Measurements from ENCODE around the gene SHISA5.

The SHISA5 gene

GRCh38 chr3:48469046-48469915 is 34.7 kb downstream of the SHISA5 start:
- Histone ChIP-seq H3K36me3 (replicated peaks; ENCODE audit: low read depth, low read length) (peaks cover 35% of the 10 kb centered on the region), H3K4me1 (ENCODE audit: low read length) (peaks cover 39% of the 10 kb centered on the region), H3K9me3 (ENCODE audit: insufficient read depth, low read length) (no peaks in the 10 kb centered on the region), H3K9ac (ENCODE audit: low read length) (no peak overlapping the region), H2AFZ (ENCODE audit: low read depth, low read length) (no peak overlapping the region), H3K4me3 (ENCODE audit: low read length) (no peak overlapping the region), H3K27me3 (ENCODE audit: low read depth, low read length) (no peaks in the 10 kb centered on the region), H3K4me2 (ENCODE audit: low read length) (no peak overlapping the region), H3K27ac (ENCODE audit: low read length) (no peak overlapping the region), H4K20me1 (ENCODE audit: insufficient read depth, low read length) (no peaks in the 10 kb centered on the region), H3K79me2 (ENCODE audit: low read length) (peaks cover 58% of the 10 kb centered on the region)
- no peak for TF ChIP-seq EZH2phosphoT487 (IDR thresholded peaks at IDR 0.05; ENCODE audit: low read depth)
- no peak for TF ChIP-seq CTCF (IDR thresholded peaks at IDR 0.05; ENCODE audit: low read depth, low read length)

GRCh38 chr3:48468329-48468731 is 35.6 kb downstream of the SHISA5 start:
- Histone ChIP-seq H3K4me1 (ENCODE audit: low read length) (peaks cover 36% of the 10 kb centered on the region), H3K36me3 (replicated peaks; ENCODE audit: low read depth, low read length) (peaks cover 41% of the 10 kb centered on the region), H3K4me3 (ENCODE audit: low read length) (no peak overlapping the region), H4K20me1 (ENCODE audit: insufficient read depth, low read length) (no peaks in the 10 kb centered on the region), H3K27ac (ENCODE audit: low read length) (no peak overlapping the region), H3K4me2 (ENCODE audit: low read length) (no peak overlapping the region), H3K9ac (ENCODE audit: low read length) (no peak overlapping the region), H2AFZ (ENCODE audit: low read depth, low read length) (no peak overlapping the region), H3K27me3 (ENCODE audit: low read depth, low read length) (no peaks in the 10 kb centered on the region), H3K9me3 (ENCODE audit: insufficient read depth, low read length) (no peaks in the 10 kb centered on the region), H3K79me2 (ENCODE audit: low read length) (peaks cover 58% of the 10 kb centered on the region)
- TF ChIP-seq CTCF (IDR thresholded peaks at IDR 0.05; ENCODE audit: low read depth, low read length) (no peak), EZH2phosphoT487 (IDR thresholded peaks at IDR 0.05; ENCODE audit: low read depth) (no peak)

GRCh38 chr3:48467473-48468267 is 36.3 kb downstream of the SHISA5 start:
- Histone ChIP-seq H3K27me3 (ENCODE audit: low read depth, low read length) (no peaks in the 10 kb centered on the region), H3K4me3 (ENCODE audit: low read length) (peak overlapping the region; percentile 86), H2AFZ (ENCODE audit: low read depth, low read length) (no peak overlapping the region), H3K9ac (ENCODE audit: low read length) (peak overlapping the region; percentile 90), H3K4me1 (ENCODE audit: low read length) (peaks cover 31% of the 10 kb centered on the region), H3K4me2 (ENCODE audit: low read length) (peak overlapping the region; percentile 97), H4K20me1 (ENCODE audit: insufficient read depth, low read length) (no peaks in the 10 kb centered on the region), H3K79me2 (ENCODE audit: low read length) (peaks cover 58% of the 10 kb centered on the region), H3K9me3 (ENCODE audit: insufficient read depth, low read length) (no peaks in the 10 kb centered on the region), H3K36me3 (replicated peaks; ENCODE audit: low read depth, low read length) (peaks cover 41% of the 10 kb centered on the region), H3K27ac (ENCODE audit: low read length) (peak overlapping the region; percentile 75)
- TF ChIP-seq EZH2phosphoT487 (IDR thresholded peaks at IDR 0.05; ENCODE audit: low read depth) (no peak), CTCF (IDR thresholded peaks at IDR 0.05; ENCODE audit: low read depth, low read length) (no peak)

GRCh38 chr3:48467110-48467454 is 36.9 kb downstream of the SHISA5 start:
- Histone ChIP-seq H3K4me2 (ENCODE audit: low read length) (peak overlapping the region; percentile 97), H3K27ac (ENCODE audit: low read length) (peak overlapping the region; percentile 75), H2AFZ (ENCODE audit: low read depth, low read length) (no peak overlapping the region), H3K4me1 (ENCODE audit: low read length) (peaks cover 25% of the 10 kb centered on the region), H3K79me2 (ENCODE audit: low read length) (peaks cover 58% of the 10 kb centered on the region), H3K9me3 (ENCODE audit: insufficient read depth, low read length) (no peaks in the 10 kb centered on the region), H4K20me1 (ENCODE audit: insufficient read depth, low read length) (no peaks in the 10 kb centered on the region), H3K27me3 (ENCODE audit: low read depth, low read length) (no peaks in the 10 kb centered on the region), H3K36me3 (replicated peaks; ENCODE audit: low read depth, low read length) (peaks cover 41% of the 10 kb centered on the region), H3K4me3 (ENCODE audit: low read length) (peak overlapping the region; percentile 86), H3K9ac (ENCODE audit: low read length) (peak overlapping the region; percentile 90)
- TF ChIP-seq CTCF (IDR thresholded peaks at IDR 0.05; ENCODE audit: low read depth, low read length) (no peak), EZH2phosphoT487 (IDR thresholded peaks at IDR 0.05; ENCODE audit: low read depth) (no peak)
